Daoy (cell line): ENCODE data around the gene ZC3H12D. TPM values are rescaled to one million over a fixed set of nuclear protein-coding genes. Genes with fewer than 3 reads are reported as not detected.
"Not testable (repeated sequence)": the region's sequence is repeated elsewhere in the genome, so short reads cannot be mapped to it uniquely, and the experiment has no call there.

Experiments used
- DNase-seq: peaks from one replicate; pipeline ENCODE4 v3.0.0-alpha.2; 2015; ENCODE audit warnings: low read depth
- total RNA-seq: library from RNA; depleted of rRNA; stranded (reverse); fragments of >200 nt; shearing (Covaris generic); gene quantifications from 2 replicates; pipeline ENCODE4 v1.2.3, GENCODE V29; 2014; rRNA removed

Gene ZC3H12D
- total RNA-seq, result 0.17 and 0.30 TPM in 2 replicates

DNA sequence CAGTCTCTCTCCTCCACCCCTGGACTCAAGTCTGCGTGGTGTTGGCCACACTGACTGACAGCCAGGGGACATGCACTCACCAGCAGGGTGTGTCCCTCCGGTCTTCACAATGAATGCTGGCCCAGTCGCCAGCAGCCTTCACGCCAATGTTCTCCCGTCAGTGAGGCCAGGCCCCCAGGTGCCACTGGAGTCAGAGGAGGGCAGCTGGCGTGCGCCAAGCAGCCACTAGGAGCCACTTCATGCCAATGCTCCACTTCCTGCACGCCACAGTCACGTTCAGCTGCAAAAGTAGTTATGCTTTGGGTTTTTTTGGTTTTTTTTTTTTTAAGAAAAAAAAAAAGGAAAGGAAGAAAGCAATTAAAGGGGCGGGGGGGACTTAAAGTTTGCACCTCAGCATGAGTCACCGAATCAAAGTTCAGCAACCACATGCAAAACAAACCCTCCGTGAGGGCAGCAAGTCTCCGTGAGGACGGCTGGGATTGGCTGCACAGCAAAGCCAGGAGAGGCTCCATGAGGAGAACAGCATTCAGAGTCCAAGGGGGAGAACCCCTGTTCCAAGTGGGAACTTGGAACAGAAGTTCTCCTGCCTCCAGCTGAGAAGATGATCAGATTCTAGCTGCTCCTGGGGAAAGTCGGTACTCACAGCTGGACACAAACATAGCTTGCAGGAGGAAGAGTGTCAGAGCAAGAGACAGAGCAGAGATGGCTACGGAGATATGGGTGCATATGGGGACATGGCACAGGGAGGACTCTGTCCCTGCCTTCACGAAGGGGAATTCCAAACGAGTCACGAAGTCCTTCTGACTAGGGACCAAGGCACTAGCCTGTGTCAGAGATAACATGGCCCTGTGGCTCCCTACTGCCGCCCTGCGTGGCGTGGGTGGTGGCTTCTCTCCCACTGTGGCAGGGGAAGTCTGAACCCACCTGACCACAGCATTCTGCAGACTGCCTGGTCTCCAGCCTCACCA is at the start of gene ZC3H12D:
TSS of gene ZC3H12D (minus strand) at position 282 of the 968 bp plus-strand sequence. CDS start 10,471 bp downstream, outside the sequence.
- DNase-seq, result peak; percentile 94

DNA sequence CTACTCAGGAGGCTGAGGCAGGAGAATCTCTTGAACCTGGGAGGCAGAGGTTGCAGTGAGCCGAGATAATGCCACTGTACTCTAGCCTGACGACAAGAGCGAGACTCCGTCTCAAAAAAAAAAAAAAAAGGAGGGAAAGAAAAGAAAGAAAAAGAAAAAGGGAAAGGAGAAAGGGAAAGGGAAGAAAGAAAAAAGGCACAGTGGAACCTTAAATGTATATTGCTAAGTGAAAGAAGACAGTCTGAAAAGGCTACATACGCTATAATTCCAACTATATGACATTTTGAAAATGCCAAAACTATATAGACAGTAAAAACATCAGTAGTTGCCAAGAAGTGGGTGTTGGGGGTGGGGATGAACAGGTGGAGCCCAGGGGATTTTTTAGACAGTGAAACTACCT is 44.8 kb upstream of the ZC3H12D start:
- DNase-seq, result no peak

DNA sequence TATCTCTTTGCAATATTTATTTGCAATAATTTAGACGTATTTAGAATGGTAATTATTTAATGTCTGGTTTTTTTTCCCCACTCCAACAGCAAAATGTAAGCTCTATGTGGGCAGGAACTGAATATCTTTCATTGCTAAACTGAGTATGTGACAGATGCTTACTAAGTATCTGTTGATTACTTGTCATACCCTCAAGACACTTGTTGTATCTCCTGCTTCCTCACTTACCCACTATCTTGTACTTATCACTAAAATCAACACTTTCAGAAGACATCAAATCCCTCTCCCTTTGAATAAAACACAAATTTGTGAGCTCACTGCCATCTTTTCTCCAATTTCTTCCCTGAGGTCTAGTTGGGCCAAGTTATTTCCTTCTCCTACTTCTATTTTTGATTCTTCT is 30.7 kb upstream of the ZC3H12D start:
- DNase-seq, result no peak

DNA sequence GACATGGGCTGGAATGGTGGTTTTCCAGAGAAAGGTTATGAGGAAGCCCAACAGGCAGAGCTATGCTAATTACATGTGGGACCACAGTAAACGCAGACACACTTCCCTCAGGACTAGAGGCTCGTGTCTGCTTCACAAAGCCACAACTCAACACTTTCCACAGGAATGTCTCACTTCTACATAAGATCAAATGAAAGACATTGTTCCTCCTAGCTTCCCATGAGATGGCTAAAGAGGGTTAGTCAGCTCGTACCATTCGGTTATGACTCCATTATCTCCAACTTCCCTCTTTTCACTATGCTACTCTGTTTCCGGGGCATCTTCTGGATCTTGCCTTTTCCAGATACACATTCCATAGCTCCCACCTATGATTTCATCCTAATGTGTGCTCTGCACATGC is 29.1 kb upstream of the ZC3H12D start:
- DNase-seq, result no peak

DNA sequence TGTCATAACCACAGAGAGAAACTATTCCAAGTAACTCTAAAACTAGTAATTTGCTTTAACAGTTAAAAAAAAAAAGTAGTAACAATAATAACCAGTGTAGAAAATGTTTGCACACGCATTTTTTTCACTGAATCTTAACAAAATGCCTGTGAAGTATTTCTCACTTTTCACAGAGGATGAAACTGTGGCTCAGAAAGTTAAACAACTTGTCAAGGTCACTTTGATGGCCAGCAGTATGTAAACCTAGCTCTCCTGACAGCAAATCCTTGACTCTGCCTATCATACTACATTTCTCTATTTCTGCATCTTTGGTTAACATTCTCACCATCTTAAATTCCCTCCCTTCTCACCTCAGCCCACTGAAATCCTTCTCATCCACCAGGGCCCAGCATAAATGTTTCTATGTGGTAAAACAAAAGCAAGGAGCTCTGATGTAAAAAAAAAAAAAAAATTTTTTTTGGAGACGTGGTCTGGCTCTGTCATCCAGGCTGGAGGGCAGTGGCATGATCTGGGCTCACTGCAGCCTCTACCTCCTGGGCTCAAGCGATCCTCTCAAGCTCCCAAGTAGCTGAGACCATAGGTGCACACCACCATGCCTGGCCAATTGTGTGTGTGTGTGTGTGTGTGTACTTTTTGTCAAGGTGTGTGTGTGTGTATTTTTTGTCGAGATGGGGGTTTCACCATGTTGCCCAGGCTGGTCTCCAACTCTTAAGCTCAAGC is 26.1 kb upstream of the ZC3H12D start:
- DNase-seq, result no peak

DNA sequence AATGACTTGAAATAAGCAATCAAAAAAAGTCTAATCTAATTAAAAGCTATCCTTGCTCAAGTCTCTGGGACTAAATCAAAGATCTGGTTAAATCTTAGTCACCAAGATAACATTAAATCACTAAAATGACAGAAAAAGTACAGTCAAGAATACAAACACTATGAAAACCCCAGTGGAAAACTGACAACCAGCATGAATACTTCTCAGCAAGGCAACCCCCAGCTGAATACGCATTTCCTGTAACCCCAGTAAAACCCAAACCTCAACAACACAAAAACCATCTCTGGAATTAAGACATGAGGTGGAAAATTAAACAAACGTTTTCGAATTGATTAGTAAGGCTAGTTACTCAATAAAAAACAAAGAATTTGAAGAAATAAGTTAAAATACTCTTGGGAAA is 23.7 kb upstream of the ZC3H12D start:
- no peak for DNase-seq

DNA sequence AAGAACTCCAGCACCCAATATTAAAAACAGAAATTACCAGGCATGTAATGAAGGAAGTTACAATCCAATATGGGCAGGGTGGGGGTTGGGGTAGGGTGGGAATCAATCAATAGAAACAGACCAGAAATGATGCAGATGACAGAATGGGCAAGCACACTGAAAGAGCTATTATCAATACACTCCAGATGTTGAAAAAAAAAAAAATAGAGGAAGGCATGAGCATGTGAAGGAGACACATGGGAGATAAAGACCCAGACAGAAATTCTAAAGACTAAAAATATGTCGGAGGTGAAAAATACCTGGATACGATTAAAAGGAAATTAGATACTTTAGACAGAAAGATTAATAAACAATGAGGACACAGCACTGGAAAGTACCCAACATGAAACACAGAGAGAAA is 19.1 kb upstream of the ZC3H12D start:
- no peak for DNase-seq

DNA sequence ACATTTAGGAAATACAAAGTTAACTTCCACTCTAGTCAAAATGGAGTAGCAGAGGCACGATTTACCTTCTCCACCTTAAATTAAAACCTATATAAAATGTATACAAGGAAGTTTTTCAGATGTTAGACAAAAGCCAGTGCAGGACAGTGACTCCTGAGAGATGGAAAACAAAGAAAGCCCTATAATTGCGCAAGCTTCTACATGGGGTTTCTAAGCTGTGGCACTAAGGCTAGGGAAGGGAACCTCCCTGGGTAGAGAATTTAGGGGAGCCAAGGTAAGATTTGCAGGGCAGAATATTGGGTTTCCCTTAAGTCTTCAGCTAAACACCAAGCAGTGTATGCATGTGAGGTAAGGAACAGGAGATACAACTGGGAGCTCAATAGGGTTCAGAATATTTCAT is 18.5 kb upstream of the ZC3H12D start:
- no peak for DNase-seq

DNA sequence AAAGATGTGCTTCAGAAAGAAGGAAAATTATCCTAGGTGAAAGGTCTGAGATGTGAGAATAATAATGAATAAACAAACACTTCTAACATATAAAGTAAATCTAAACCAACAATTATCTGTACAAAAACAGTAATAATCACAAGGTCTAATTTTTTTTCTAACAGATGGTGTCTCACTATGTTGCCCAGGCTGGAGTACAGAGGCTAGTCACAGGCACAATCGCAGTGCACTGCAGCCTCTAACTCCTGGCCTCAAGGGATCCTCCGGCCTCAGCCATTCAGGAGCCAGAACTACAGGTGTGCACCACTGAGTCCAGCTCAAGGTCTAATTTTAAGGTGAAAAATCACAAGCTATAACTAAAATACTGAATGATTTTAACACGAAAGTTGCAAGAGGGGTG is 17.0 kb upstream of the ZC3H12D start:
- no peak for DNase-seq

DNA sequence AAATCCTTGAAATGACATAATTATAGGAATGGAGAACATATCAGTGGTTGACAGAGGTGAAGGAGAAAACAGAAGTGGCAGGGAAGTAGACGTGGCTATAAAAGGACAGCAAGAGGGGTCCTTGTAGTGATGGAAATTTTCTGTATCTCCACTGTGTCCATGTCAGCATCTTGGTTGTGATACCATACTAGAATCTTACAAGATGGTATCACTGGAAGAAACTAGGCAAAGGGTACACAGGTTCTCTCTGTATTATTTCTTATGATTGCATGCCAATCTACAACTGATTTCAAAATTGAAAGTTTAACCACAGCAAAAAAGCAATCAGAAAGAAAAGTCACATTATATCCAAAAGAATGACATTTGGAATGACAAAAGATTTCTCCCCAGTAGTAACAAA is 16.4 kb upstream of the ZC3H12D start:
- no peak for DNase-seq

DNA sequence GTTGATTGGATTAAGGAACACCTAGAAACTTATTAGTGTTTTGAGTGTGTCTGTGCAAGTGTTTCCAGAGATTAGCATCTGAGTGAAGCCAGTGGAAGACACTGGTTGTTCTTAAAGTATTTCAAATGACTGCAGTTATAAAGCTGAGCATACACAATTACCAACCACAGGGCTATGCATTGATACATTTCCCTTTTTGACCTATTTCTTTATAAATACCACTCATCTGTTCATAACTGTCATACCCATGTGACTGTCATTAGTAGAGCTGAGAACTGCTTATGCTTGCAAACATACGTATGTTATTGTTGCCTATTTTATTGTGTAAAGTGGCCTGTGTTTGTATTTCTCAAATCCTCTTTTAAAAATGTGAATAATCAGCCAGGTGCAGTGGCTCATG is 15.3 kb upstream of the ZC3H12D start:
- no peak for DNase-seq

DNA sequence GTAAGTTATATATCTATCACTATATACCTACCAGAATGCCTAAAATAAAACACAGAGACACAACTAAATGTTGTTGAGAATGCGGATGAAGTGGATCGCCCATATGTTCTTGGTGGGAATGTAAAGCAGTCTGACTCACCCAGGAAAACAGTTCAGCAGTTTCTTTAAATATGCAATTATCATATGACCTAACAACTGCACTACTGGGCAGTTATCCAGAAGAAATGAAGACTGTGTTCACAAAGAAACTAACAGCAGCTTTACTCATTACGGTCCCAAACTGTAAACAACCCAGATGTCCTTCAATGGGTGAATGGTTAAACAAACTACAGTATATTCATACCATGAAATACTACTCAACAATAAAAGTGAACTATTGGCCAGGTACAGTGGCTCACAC is 14.3 kb upstream of the ZC3H12D start:
- DNase-seq, result peak; percentile 86

DNA sequence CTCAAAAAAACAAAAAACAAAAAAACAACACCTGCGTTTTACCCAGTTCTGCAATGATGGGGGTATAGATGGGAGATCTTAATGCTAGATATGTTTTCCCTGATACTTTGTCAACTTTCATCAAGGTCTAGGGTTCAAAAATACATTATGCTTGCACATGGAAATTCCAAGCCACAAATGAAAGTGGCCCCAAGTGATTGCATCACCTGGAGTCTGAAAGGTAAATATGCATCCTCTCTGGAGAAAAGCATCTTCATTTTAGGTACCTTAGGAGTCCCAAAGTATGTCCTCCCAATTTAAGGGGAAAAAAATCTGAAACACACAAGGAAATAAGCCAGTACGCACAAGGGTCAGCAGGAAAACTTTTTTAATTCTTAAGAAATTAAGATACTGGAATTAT is 12.6 kb upstream of the ZC3H12D start:
- DNase-seq, result no peak

DNA sequence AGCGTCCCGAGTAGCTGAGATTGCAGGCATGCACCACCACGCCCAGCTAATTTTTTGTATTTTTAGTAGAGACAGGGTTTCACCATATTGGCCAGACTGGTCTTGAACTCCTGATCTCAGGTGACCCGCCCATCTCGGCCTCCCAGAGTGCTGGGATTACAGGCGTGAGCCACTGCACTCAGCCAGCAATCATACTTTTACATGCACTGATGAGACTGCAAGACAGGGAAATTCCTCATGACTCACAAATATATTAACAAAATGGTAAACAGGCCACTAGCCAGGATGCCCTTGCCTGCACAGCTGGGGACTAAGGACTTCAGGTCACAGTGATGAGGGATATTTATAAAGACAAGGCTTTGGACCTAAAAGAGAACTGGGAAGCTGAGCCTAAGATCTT is 11.8 kb upstream of the ZC3H12D start:
- DNase-seq, result peak; percentile 82

DNA sequence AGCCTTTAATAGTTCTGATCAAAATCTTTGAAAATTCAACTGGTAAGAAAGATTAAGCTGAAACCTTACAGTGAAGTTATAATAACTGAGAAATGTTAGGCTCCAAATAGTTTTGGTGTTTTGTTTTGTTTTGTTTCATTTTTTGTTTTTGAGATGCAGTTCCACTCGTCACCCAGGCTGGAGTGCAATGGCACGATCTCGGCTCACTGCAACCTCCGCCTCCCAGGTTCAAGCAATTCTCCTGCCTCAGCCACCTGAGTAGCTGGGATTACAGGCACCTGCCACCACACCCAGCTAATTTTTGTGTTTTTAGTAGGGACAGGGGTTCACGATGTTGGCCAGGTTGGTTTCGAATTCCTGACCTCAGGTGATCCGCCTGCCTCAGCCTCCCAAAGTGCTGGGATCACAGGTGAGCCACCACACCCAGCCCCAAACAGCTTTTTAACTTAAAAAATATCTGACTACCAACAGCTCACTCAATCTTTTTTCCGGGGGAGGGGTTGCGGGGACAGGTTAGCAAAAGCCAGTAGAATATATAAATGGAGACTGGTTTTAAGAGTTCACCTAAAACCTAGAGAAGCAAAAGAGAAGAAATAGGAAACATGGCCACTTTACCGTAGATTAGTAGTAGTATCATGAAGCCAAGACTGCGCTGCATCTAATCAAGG is 10.7 kb upstream of the ZC3H12D start:
- not testable (repeated sequence) for DNase-seq

DNA sequence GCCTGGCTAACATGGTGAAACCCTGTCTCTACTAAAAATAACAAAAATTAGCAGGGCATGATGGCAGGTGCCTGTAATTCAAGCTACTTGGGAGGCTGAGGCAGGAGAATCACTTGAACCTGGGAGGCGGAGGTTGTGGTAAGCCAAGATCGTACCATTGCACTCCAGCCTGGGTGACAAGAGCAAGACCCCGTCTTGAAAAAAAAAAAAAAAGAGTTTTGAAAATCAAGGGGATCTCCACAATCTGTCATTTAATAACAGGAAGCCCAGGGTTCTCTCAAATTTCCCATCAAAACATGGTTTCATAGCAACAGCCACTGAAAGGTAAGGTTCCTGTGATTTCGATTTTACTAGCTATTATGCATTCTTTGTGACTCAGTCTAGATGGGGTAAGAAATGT is 10.0 kb upstream of the ZC3H12D start:
- peak; percentile 33 for DNase-seq

DNA sequence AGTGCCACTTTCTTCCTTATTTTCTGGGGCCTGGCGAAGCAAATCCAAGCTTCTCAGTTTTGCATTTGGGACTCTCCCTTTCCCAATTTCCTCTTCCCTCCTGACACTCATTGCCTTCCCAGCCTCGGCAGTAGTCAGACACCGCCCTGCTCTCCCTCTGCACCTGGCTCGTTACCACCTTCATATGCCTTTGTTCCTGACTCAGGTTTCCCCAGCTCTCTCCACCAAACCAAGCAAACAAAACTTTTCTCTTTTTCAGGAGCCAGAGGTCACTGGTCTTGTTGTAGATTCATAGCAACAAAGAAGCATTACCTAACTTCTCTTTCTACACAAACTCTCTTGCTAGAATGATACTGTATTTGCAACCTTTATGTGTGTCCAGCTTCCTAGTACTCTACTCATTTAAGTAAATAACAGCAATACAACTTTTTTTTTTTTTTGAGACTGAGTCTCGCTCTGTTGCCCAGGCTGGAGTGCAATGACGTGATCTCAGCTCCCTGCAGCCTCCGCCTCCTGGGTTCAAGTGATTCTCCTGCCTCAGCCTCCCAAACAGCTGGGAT is 9.0 kb upstream of the ZC3H12D start:
- DNase-seq, result no peak

DNA sequence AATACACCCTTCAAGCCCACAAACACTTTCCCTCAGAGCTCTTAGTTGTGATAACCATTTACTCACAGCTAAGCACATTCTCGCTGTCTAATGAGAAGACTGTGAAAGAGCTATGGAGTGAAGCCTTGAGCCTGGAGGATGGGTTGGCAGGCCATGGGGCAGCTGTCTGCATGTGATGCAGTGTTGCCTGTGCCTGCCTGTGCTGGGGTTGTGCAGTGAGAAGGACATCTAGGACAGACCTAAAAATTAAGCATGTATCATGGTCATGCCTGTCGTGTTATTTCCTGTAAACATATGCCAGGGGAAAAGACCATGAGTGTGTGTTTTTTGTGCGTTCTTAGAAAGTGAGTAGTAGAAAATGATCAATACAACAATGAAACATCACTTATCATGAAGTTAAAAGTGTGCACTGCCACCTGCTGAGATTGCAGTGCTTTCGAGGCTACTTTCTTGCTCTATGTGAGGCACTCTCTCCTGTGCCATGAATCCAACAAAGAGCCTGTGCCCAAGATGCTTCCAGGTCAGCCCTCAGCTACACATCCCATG is 8.1 kb upstream of the ZC3H12D start:
- DNase-seq, result no peak

DNA sequence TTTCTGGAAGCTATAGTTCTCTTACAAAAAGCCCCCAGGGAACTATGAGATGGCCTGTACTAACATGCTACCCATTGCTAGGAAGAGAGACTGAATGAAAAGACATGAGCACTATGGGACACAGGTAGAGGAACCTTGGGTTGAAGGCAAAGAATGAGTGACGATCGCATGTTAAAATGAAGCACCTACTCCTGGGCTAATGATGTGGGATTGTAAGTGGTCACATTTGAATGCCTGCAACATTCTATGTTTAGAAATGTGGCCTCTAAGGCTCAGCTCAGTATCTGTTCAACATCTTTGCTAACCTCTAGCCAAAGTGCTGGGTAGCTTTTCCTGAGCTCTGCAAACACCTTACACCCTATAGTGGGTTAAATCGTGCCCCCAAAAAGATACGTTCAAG is 5.2 kb upstream of the ZC3H12D start:
- DNase-seq, result no peak

DNA sequence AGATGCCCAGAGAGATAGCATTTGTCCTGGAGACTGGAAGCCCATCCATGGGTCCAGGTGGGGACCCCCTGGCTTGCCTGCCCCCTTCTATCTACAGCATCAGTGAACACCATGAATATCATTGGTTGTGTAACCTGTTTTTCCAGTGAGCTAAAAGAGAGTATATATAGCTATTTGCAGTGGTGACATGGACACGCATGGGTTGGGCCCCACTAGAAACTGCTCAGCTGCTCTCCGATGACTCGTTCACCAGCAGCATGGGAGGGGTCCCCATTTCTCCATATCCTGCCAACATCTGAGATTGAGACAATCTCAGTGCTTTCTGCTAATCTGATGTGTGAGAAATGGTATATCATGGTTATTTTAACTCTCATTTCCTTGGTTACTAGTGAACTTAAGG is 4.0 kb upstream of the ZC3H12D start:
- DNase-seq, result no peak

DNA sequence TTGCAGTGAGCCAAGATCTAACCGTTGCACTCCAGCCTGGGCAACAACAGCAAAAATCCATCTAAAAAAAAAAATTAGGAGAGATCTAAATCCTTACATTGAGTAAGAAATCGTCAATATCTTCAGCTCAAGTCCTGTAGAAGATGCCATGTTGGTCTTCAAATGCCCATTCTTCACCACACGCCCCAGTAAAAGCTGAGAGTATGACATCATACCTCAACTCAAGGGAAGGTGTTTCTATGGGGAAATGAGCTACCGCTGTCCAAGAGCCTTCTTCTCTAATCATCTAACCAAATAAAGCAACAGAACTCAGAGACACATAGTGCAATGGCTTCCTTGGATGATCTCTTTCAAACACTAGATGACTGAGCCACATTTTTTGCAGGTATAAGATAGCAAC is 2.5 kb upstream of the ZC3H12D start:
- DNase-seq, result no peak
